GM23338 (cell line): ENCODE measurements around the gene DNAH6. TPM values are rescaled to one million over a fixed set of nuclear protein-coding genes. Genes with fewer than 3 reads are reported as not detected.

ENCODE experiments used
- ATAC-seq: fragments of 200-7000 bp; cut with Tn5 transposase; 3 replicates; pipeline ENCODE4 v1.9.1; 2020
- DNase-seq: peaks from one replicate; pipeline ENCODE4 v3.0.0-alpha.2; 2015; ENCODE audit warnings: low spot score
- H2AFZ ChIP-seq: fragments of 200-600 bp; sonication (generic); 2 replicates; pipeline ENCODE4 v1.8.0; 2016; ENCODE audit warnings: antibody characterized with exemption, mild to moderate bottlenecking, moderate library complexity
- H3F3A ChIP-seq: fragments of 200-600 bp; sonication (generic); replicated peaks from 2 replicates; pipeline ENCODE4 v1.8.0; 2017; ENCODE audit warnings: antibody characterized with exemption, mixed run types, low read depth
- H3K27ac ChIP-seq: fragments of 200-600 bp; sonication (generic); 2 replicates; pipeline ENCODE4 v1.6.1; 2016; ENCODE audit warnings: low read depth
- H3K27me3 ChIP-seq: fragments of 200-600 bp; sonication (generic); 2 replicates; pipeline ENCODE4 v1.8.0; 2016; ENCODE audit warnings: mild to moderate bottlenecking, mixed run types, moderate library complexity; ENCODE audit not compliant: insufficient read depth
- H3K36me3 ChIP-seq: fragments of 200-600 bp; sonication (generic); 2 replicates; pipeline ENCODE4 v1.8.0; 2016; ENCODE audit warnings: mild to moderate bottlenecking; ENCODE audit not compliant: insufficient read depth
- H3K4me1 ChIP-seq: fragments of 200-600 bp; sonication (generic); 2 replicates; pipeline ENCODE4 v1.8.0; 2016; ENCODE audit warnings: mild to moderate bottlenecking, moderate library complexity; ENCODE audit not compliant: insufficient read depth
- H3K4me2 ChIP-seq: fragments of 200-600 bp; sonication (generic); 2 replicates; pipeline ENCODE4 v1.7.1; 2017; ENCODE audit warnings: mixed run types
- H3K4me3 ChIP-seq: fragments of 200-600 bp; sonication (generic); 2 replicates; pipeline ENCODE4 v1.6.1; 2016; ENCODE audit warnings: mixed run types
- H3K79me2 ChIP-seq: fragments of 200-600 bp; sonication (generic); replicated peaks from 2 replicates; pipeline ENCODE4 v1.8.0; 2017; ENCODE audit warnings: mild to moderate bottlenecking; ENCODE audit not compliant: insufficient read depth
- H3K9me2 ChIP-seq: fragments of 200-600 bp; sonication (generic); 2 replicates; pipeline ENCODE4 v1.8.0; 2017; ENCODE audit not compliant: insufficient read depth
- H4K20me1 ChIP-seq: fragments of 200-600 bp; sonication (generic); replicated peaks from 2 replicates; pipeline ENCODE4 v1.8.0; 2017; ENCODE audit warnings: mild to moderate bottlenecking; ENCODE audit not compliant: insufficient read depth
- H3K27ac Mint-ChIP-seq: 2 replicates; pipeline ENCODE4 v1.8.0; 2020; ENCODE audit warnings: inconsistent platforms, mild to moderate bottlenecking, moderate library complexity, mixed read lengths
- H3K27me3 Mint-ChIP-seq: 3 replicates; pipeline ENCODE4 v1.8.0; 2022; ENCODE audit warnings: low read depth, mild to moderate bottlenecking, moderate library complexity, mixed read lengths, inconsistent platforms; ENCODE audit not compliant: insufficient read depth, poor library complexity
- H3K36me3 Mint-ChIP-seq: 3 replicates; pipeline ENCODE4 v1.8.0; 2021; ENCODE audit warnings: low read depth, mild to moderate bottlenecking, inconsistent platforms, moderate library complexity, mixed read lengths
- H3K4me1 Mint-ChIP-seq: 3 replicates; pipeline ENCODE4 v1.8.0; 2020; ENCODE audit warnings: mild to moderate bottlenecking, inconsistent platforms, mixed read lengths
- H3K4me3 Mint-ChIP-seq: 3 replicates; pipeline ENCODE4 v1.8.0; 2021; ENCODE audit warnings: moderate library complexity, mild to moderate bottlenecking, inconsistent platforms, mixed read lengths
- H3K9me3 Mint-ChIP-seq: 3 replicates; pipeline ENCODE4 v1.8.0; 2020; ENCODE audit warnings: moderate library complexity, mild to moderate bottlenecking, inconsistent platforms, mixed read lengths
- ETS1 ChIP-seq: IDR thresholded peaks from 2 replicates; pipeline ENCODE4 v1.6.1; 2016; ENCODE audit warnings: antibody characterized with exemption
- EZH2 ChIP-seq: fragments of 200-600 bp; sonication (generic); IDR thresholded peaks from one replicate; pipeline ENCODE4 v1.8.0; 2017; ENCODE audit warnings: antibody characterized with exemption, mild to moderate bottlenecking, low read depth; ENCODE audit not compliant: unreplicated experiment
- EZH2phosphoT487 ChIP-seq: fragments of 200-600 bp; sonication (generic); IDR thresholded peaks from one replicate; pipeline ENCODE4 v1.8.1; 2018; ENCODE audit warnings: antibody characterized with exemption; ENCODE audit not compliant: unreplicated experiment
- POLR2AphosphoS5 ChIP-seq: IDR thresholded peaks from 2 replicates; pipeline ENCODE4 v1.6.1; 2016; ENCODE audit warnings: antibody characterized with exemption, low read depth
- REST ChIP-seq: IDR thresholded peaks from one replicate; pipeline ENCODE4 v1.6.1; 2018; ENCODE audit warnings: antibody characterized with exemption; ENCODE audit not compliant: unreplicated experiment
- ZNF114 ChIP-seq: fragments of 250-450 bp; sonication (Bioruptor Pico); IDR thresholded peaks from 2 replicates; pipeline ENCODE4 v1.5.0; 2020; ENCODE audit warnings: mild to moderate bottlenecking, moderate library complexity
- ZNF331 ChIP-seq: fragments of 250-450 bp; sonication (Bioruptor Pico); IDR thresholded peaks from 2 replicates; pipeline ENCODE4 v1.5.0; 2020; ENCODE audit warnings: low read depth, mild to moderate bottlenecking, moderate library complexity
- ZNF462 ChIP-seq: fragments of 250-450 bp; sonication (Bioruptor Pico); IDR thresholded peaks from 2 replicates; pipeline ENCODE4 v1.5.0; 2020; ENCODE audit warnings: mild to moderate bottlenecking, moderate library complexity
- polyA plus RNA-seq: library from polyadenylated mRNA; unstranded; fragments of >200 nt; fragmentation: Nextera tagmentation; extraction: Ambion mirVana; gene quantifications from 2 replicates; pipeline ENCODE4 v1.2.1, GENCODE V29; 2016
- total RNA-seq: library from RNA; depleted of rRNA; stranded (reverse); fragments of >200 nt; shearing (Covaris generic); gene quantifications from 2 replicates; pipeline ENCODE4 v1.2.3, GENCODE V29; 2014

DNAH6 gene
- total and polyA plus RNA-seq, 2 experiments from 2014 or later: 0.27 to 0.31 TPM

GRCh38 chr2:84821806-84822205 lies 305.5 kb downstream of the DNAH6 start:
- TF ChIP-seq REST (no peak), EZH2 (no peak), POLR2AphosphoS5 (no peak), ZNF331 (CRISPR knock-in tag) (no peak)
- no peak for DNase-seq
- peak; percentile 26; the same call in 2 of the 3 replicates for ATAC-seq
- no peak overlapping the region for H3K27ac Mint-ChIP-seq
- Histone ChIP-seq H3F3A (no peaks in the 10 kb centered on the region), H3K4me3 (no peak overlapping the region), H3K27me3 (no peaks in the 10 kb centered on the region), H3K36me3 (no peaks in the 10 kb centered on the region; the same call in 1 of the 2 replicates), H4K20me1 (no peaks in the 10 kb centered on the region), H3K4me2 (no peak overlapping the region), H3K27ac (no peak overlapping the region), H3K4me1 (no peaks in the 10 kb centered on the region), H3K9me2 (peaks cover 6% of the 10 kb centered on the region; the same call in 1 of the 2 replicates), H3K79me2 (no peaks in the 10 kb centered on the region), H2AFZ (no peak overlapping the region)
- H3K4me1 Mint-ChIP-seq: no peaks in the 10 kb centered on the region
- no peak overlapping the region for H3K4me3 Mint-ChIP-seq
- H3K27me3 Mint-ChIP-seq: peaks cover 2% of the 10 kb centered on the region
- no peaks in the 10 kb centered on the region for H3K36me3 Mint-ChIP-seq
- H3K9me3 Mint-ChIP-seq: no peaks in the 10 kb centered on the region

- Histone ChIP-seq H3K36me3 (no peaks in the 10 kb centered on the region; the same call in 1 of the 2 replicates), H3F3A (no peaks in the 10 kb centered on the region), H4K20me1 (no peaks in the 10 kb centered on the region), H3K27ac (no peak overlapping the region), H3K27me3 (no peaks in the 10 kb centered on the region), H3K9me2 (peaks cover 6% of the 10 kb centered on the region; the same call in 1 of the 2 replicates), H3K4me1 (no peaks in the 10 kb centered on the region), H2AFZ (no peak overlapping the region), H3K4me2 (no peak overlapping the region), H3K4me3 (no peak overlapping the region), H3K79me2 (no peaks in the 10 kb centered on the region)
- no peak overlapping the region for H3K27ac Mint-ChIP-seq
- H3K4me3 Mint-ChIP-seq: no peak overlapping the region
- H3K4me1 Mint-ChIP-seq: no peaks in the 10 kb centered on the region
- no peaks in the 10 kb centered on the region for H3K36me3 Mint-ChIP-seq
- no peak for DNase-seq
- H3K9me3 Mint-ChIP-seq: no peaks in the 10 kb centered on the region
- no peak for ATAC-seq
- peaks cover 2% of the 10 kb centered on the region for H3K27me3 Mint-ChIP-seq
- TF ChIP-seq ETS1: no peak
- no peak for TF ChIP-seq EZH2
- TF ChIP-seq ZNF462 (CRISPR knock-in tag): no peak
- TF ChIP-seq ZNF114 (CRISPR knock-in tag): no peak
- no peak for TF ChIP-seq EZH2phosphoT487
These were observed 306.9 kb downstream of the DNAH6 start for GRCh38 chr2:84823229-84823628.
